ENCODE data around the gene NHEJ1. TPM values are rescaled to one million over a fixed set of nuclear protein-coding genes. Genes with fewer than 3 reads are reported as not detected.

Gene NHEJ1
- total and polyA plus RNA-seq, 4 donors = 6.1 to 13.5 (median 9.9) TPM

DNA sequence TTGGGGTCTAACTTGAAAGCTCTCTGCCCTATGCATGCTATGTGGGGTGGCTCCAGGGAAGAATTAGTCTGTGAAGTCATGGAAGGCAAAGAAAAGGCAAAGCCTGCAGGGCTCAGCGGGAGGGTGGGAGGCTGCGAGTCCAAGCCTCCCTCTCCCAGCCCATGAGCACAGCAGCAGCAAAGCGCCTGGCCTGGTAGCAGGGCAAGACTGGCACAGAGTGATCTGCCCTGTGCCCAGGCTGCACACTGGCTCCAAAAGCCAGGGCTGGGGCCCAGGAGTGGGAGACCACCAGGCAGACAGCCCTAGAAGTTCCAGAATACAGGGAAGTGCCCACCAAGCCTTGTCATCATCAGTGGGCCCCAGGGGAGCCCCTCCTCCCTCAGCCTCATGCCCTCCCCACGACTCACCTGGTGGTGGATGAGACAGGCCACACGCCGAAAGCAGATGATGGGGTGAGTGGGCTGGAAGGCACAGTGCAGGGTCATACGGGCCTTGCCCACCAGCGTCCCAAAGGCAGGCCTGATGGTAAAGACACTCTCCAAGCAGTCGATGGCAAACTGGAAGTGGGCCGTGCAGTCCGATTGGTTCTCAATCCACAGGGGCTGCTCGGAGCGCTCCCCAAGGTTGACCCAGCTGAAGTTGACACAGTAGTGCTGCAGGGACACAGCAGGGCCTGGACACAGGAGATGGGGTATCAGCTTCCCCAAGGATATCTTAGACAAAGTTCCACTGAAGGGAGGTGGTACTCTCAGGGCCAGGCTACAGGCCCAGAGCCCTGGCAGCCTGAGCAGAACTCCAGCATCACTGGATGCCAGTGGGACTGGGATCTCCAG lies 131.4 kb downstream of the NHEJ1 start (continued):
- no peak for TF ChIP-seq RXRA (IDR thresholded peaks at IDR 0.05)
- no peak for TF ChIP-seq YY1 (IDR thresholded peaks at IDR 0.05)
- no peak for TF ChIP-seq RAD21 (IDR thresholded peaks at IDR 0.05)
- TF ChIP-seq, protein P1, sequence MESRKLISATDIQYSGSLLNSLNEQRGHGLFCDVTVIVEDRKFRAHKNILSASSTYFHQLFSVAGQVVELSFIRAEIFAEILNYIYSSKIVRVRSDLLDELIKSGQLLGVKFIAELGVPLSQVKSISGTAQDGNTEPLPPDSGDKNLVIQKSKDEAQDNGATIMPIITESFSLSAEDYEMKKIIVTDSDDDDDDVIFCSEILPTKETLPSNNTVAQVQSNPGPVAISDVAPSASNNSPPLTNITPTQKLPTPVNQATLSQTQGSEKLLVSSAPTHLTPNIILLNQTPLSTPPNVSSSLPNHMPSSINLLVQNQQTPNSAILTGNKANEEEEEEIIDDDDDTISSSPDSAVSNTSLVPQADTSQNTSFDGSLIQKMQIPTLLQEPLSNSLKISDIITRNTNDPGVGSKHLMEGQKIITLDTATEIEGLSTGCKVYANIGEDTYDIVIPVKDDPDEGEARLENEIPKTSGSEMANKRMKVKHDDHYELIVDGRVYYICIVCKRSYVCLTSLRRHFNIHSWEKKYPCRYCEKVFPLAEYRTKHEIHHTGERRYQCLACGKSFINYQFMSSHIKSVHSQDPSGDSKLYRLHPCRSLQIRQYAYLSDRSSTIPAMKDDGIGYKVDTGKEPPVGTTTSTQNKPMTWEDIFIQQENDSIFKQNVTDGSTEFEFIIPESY (IDR thresholded peaks at IDR 0.05) = no peak
- no peak for TF ChIP-seq GABPA (IDR thresholded peaks at IDR 0.05 in 1 of 2, conservative IDR thresholded peaks at IDR 0.05 in 1 of 2)
- no peak for TF ChIP-seq JUND (IDR thresholded peaks at IDR 0.05)
- TF ChIP-seq, protein P2, sequence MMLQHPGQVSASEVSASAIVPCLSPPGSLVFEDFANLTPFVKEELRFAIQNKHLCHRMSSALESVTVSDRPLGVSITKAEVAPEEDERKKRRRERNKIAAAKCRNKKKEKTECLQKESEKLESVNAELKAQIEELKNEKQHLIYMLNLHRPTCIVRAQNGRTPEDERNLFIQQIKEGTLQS (IDR thresholded peaks at IDR 0.05) = no peak

DNA sequence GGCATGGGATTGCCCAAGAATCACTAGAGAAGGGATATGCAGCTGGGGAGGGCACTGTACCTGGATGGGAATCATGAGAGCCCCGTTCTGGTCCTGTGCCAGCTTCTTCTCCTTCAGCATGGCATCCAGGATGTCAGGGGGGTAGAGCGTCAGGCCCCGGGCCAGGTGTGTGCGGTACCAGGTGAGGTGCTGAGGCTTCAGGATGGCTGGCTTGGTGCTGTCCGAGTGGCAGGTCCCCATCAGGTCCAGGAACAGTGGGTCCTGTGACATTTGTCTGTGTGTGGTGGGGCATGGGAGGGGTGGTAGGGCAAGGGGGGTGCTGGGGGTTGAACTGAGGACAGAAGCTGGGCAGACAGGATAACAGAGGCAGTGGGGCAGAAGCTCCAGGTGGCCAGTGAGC lies 132.5 kb downstream of the NHEJ1 start:
- Histone ChIP-seq H3K4me3 (ENCODE audit: low read depth in 1 of 3, low read length in 3 of 3) (no peak overlapping the region), H3K4me1 (ENCODE audit: control insufficient read depth in 4 of 4, insufficient read depth in 4 of 4, low read length in 3 of 4) (no peaks in the 10 kb centered on the region), H3K9ac (ENCODE audit: low read depth in 1 of 2, low read length in 2 of 2) (no peak overlapping the region), H3K36me3 (ENCODE audit: control insufficient read depth in 4 of 4, insufficient read depth in 3 of 4, low read depth in 1 of 4, low read length in 3 of 4) (no peaks in the 10 kb centered on the region), H3K9me3 (ENCODE audit: control insufficient read depth in 4 of 4, low read length in 3 of 4) (no peaks in the 10 kb centered on the region), H3K27me3 (ENCODE audit: control insufficient read depth in 4 of 4, insufficient read depth in 4 of 4, low read length in 3 of 4) (no peaks in the 10 kb centered on the region), H3K27ac (ENCODE audit: low read depth in 1 of 2, low read length in 2 of 2) (no peak overlapping the region)
- no peak for DNase-seq (ENCODE audit: low spot score)
- WGBS = 77% methylated on average over 5 of the region's 5 CpGs
- TF ChIP-seq SP1 (IDR thresholded peaks at IDR 0.05) (no peak), TAF1 (conservative IDR thresholded peaks at IDR 0.05) (no peak), RXRA (IDR thresholded peaks at IDR 0.05) (no peak), EGR1 (IDR thresholded peaks at IDR 0.05; ENCODE audit: low read depth in 2 of 2) (no peak), YY1 (IDR thresholded peaks at IDR 0.05) (no peak)

DNA sequence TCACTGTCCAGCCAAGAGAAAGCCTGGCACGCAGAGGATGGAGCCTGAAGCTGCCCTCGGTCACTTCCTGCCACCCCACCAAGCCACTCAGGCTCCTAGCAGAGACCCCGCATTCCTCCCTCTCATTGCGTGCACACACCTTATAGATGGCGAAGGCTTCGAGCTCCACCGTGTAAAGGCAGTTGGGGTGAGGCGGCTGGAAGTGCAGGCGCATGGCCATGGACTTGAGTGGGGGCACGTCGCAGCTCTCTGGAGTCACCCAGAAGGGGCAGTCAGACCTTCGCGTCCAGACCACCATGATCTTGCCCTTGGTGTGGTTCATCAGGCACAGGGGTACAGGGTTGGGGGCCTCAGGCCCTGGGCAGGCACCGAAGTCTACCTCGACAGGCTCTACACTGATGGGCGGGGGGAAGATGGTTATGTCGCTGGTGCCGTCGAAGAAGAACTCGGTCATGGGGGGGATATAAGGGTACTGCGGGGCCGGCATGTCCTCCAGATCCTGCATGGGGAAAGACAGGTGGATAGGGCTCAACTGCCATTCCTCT lies 133.0 kb downstream of the NHEJ1 start:
- H3K27ac ChIP-seq (ENCODE audit: low read depth in 1 of 2, low read length in 2 of 2) = no peak overlapping the region
- TF ChIP-seq YY1 (IDR thresholded peaks at IDR 0.05) = no peak
- TF ChIP-seq, protein P1 (IDR thresholded peaks at IDR 0.05) = no peak
- no peaks in the 10 kb centered on the region for H3K27me3 ChIP-seq (ENCODE audit: control insufficient read depth in 4 of 4, insufficient read depth in 4 of 4, low read length in 3 of 4)
- no peak overlapping the region for H3K4me3 ChIP-seq (ENCODE audit: low read depth in 1 of 3, low read length in 3 of 3)
- no peaks in the 10 kb centered on the region for H3K9me3 ChIP-seq (ENCODE audit: control insufficient read depth in 4 of 4, low read length in 3 of 4)
- DNase-seq (ENCODE audit: low spot score) = no peak
- H3K36me3 ChIP-seq (ENCODE audit: control insufficient read depth in 4 of 4, insufficient read depth in 3 of 4, low read depth in 1 of 4, low read length in 3 of 4) = no peaks in the 10 kb centered on the region
- 92% methylated on average over 22 of the region's 22 CpGs for WGBS
- H3K4me1 ChIP-seq (ENCODE audit: control insufficient read depth in 4 of 4, insufficient read depth in 4 of 4, low read length in 3 of 4) = no peaks in the 10 kb centered on the region
- H3K9ac ChIP-seq (ENCODE audit: low read depth in 1 of 2, low read length in 2 of 2) = no peak overlapping the region
